Prostate gland (tissue), 2 donors: Measurements from ENCODE around the gene SLFN13. TPM values are rescaled to one million over a fixed set of nuclear protein-coding genes. Genes with fewer than 3 reads are reported as not detected.
"Not testable (repeated sequence)": the region's sequence is repeated elsewhere in the genome, so short reads cannot be mapped to it uniquely, and the experiment has no call there.

Experiments
- DNase-seq: peaks from one replicate; pipeline ENCODE4 v3.0.0-alpha.2; 2019; ENCODE audit warnings: low spot score
- H3K27ac ChIP-seq, 2 donors: fragments of 200-600 bp; sonication (generic); 2 replicates each; pipeline ENCODE4 v1.5.1; 2017 to 2019
- H3K27me3 ChIP-seq: fragments of 200-600 bp; sonication (generic); replicated peaks from 2 replicates; pipeline ENCODE4 v1.5.1; 2019; ENCODE audit not compliant: insufficient read depth
- H3K36me3 ChIP-seq, 2 donors: fragments of 200-600 bp; sonication (generic); 1 replicate in 1 of 2; 2 replicates in 1 of 2; pipeline versions ENCODE4 v1.5.1 to v1.8.1; 2017 to 2019
- H3K4me1 ChIP-seq: fragments of 200-600 bp; sonication (generic); replicated peaks from 2 replicates; pipeline ENCODE4 v1.5.1; 2019
- H3K4me3 ChIP-seq, 2 donors: fragments of 200-600 bp; sonication (generic); 2 replicates each; pipeline ENCODE4 v1.5.1; 2017 to 2019
- H3K9me3 ChIP-seq: fragments of 200-600 bp; sonication (generic); 2 replicates; pipeline ENCODE4 v1.5.1; 2017
- POLR2A ChIP-seq: fragments of 450-650 bp; IDR thresholded peaks from one replicate; pipeline ENCODE4 v1.6.1; 2016; ENCODE audit warnings: antibody characterized with exemption, mild to moderate bottlenecking
- POLR2AphosphoS5 ChIP-seq: sonication (generic); formaldehyde crosslinking; IDR thresholded peaks from one replicate; pipeline ENCODE4 v1.6.1; 2017; ENCODE audit warnings: antibody characterized with exemption
- WGBS: methylation state at CpG from one replicate; pipeline ENCODE4 v1.1.5; 2018; 5-methylcytosine and 5-hydroxymethylcytosine counted together
- intact Hi-C: fragments of 100-400 bp; cut with DNase I; formaldehyde crosslinking; loops from one replicate; pipeline ENCODE4 v1.14.2; 2022
- total RNA-seq, 2 donors: library from RNA; depleted of rRNA; stranded (reverse); fragments of >200 nt; gene quantifications; one replicate each; pipeline ENCODE4 v1.1.0, GENCODE V29; 2016
- TF ChIP-seq, protein P1 (sequence below), 4 experiments: fragments of 200-600 bp in 2 of 4; fragments of 450-650 bp in 2 of 4; sonication (generic) in 2 of 4; IDR thresholded peaks; 1 replicate in 3 of 4; 2 replicates in 1 of 4; pipeline ENCODE4 v1.5.1; 2016 to 2019; ENCODE audit warnings: antibody characterized with exemption in 4 of 4, mild to moderate bottlenecking in 2 of 4, moderate library complexity in 2 of 4

SLFN13 gene
- total RNA-seq, 2 donors from 2014 or later: 4.1 to 10.5 TPM

GRCh38 chr17:35423761-35424160 is 24.8 kb downstream of the SLFN13 start:
- Histone ChIP-seq H3K27ac (no peak overlapping the region), H3K4me1 (no peaks in the 10 kb centered on the region), H3K27me3 (no peaks in the 10 kb centered on the region), H3K4me3 (no peak overlapping the region), H3K9me3 (no peaks in the 10 kb centered on the region), H3K36me3 (no peaks in the 10 kb centered on the region)
- 88% methylated on average over 4 of the region's 4 CpGs for WGBS
- DNase-seq: no peak
- intact Hi-C loops: no loop called here
- TF ChIP-seq, protein P1, sequence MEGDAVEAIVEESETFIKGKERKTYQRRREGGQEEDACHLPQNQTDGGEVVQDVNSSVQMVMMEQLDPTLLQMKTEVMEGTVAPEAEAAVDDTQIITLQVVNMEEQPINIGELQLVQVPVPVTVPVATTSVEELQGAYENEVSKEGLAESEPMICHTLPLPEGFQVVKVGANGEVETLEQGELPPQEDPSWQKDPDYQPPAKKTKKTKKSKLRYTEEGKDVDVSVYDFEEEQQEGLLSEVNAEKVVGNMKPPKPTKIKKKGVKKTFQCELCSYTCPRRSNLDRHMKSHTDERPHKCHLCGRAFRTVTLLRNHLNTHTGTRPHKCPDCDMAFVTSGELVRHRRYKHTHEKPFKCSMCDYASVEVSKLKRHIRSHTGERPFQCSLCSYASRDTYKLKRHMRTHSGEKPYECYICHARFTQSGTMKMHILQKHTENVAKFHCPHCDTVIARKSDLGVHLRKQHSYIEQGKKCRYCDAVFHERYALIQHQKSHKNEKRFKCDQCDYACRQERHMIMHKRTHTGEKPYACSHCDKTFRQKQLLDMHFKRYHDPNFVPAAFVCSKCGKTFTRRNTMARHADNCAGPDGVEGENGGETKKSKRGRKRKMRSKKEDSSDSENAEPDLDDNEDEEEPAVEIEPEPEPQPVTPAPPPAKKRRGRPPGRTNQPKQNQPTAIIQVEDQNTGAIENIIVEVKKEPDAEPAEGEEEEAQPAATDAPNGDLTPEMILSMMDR (IDR thresholded peaks at IDR 0.05): no peak
- no peak for TF ChIP-seq POLR2AphosphoS5
- TF ChIP-seq POLR2A: no peak

DNA sequence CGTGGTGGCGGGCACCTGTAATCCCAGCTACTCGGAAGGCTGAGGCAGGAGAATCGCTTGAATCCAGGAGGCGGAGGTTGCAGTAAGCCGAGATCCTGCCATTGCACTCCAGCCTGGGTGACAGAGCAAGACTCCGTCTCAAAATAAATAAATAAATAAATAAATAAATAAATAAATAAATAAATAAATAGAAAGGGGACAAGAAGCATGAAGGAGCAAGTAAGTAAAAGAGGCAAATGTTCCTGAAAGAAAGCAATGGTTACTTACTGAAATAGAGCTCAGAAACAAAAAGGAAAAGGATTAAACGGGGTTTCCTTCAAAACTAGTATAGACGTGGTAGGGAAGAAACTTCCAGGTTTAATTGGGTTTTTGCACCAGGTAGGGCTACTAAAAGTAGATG is 27.5 kb downstream of the SLFN13 start:
- H3K9me3 ChIP-seq, H3K4me1 ChIP-seq, DNase-seq, H3K4me3 ChIP-seq, H3K27ac ChIP-seq, H3K27me3 ChIP-seq, intact Hi-C loops, H3K36me3 ChIP-seq: not testable (repeated sequence)
- WGBS: 95% methylated on average over 9 of the region's 9 CpGs

GRCh38 chr17:35416659-35417058 is 31.9 kb downstream of the SLFN13 start:
- TF ChIP-seq POLR2AphosphoS5: no peak
- TF ChIP-seq, protein P1 (IDR thresholded peaks at IDR 0.05): no peak
- no peak for TF ChIP-seq POLR2A
- Histone ChIP-seq H3K27me3 (no peaks in the 10 kb centered on the region), H3K36me3 (no peaks in the 10 kb centered on the region), H3K4me3 (no peak overlapping the region), H3K9me3 (no peaks in the 10 kb centered on the region), H3K27ac (no peak overlapping the region), H3K4me1 (no peaks in the 10 kb centered on the region)
- intact Hi-C loops: no loop called here
- 94% methylated on average over 2 of the region's 2 CpGs for WGBS
- no peak for DNase-seq

DNA sequence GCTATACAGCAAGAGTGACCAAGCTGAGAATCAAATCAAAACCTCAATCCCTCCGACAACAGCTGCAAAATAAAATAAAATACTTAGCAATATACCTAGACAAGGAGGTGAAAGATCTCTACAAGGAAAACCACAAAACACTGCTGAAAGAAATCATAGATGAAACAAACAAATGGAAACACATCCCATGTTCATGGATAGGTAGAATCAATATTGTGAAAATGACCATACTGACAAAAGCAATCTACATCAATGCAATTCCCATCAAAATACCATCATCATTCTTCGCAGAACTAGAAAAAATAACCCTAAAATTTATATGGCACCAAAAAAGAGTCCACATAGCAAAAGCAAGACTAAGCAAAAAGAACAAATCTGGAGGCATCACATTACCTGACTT is 33.9 kb downstream of the SLFN13 start:
- H3K4me1 ChIP-seq, DNase-seq, H3K4me3 ChIP-seq, H3K27me3 ChIP-seq, intact Hi-C loops, H3K27ac ChIP-seq, H3K9me3 ChIP-seq, H3K36me3 ChIP-seq: not testable (repeated sequence)
- 98% methylated on average over 2 of the region's 2 CpGs for WGBS

- no peaks in the 10 kb centered on the region for H3K4me1 ChIP-seq
- no peaks in the 10 kb centered on the region for H3K9me3 ChIP-seq
- DNase-seq: no peak
- no peaks in the 10 kb centered on the region for H3K36me3 ChIP-seq
- H3K4me3 ChIP-seq: no peak overlapping the region
- intact Hi-C loops: no loop called here
- H3K27me3 ChIP-seq: no peaks in the 10 kb centered on the region
- TF ChIP-seq POLR2A (no peak), POLR2AphosphoS5 (no peak)
- TF ChIP-seq, protein P1 (IDR thresholded peaks at IDR 0.05): no peak
- WGBS: 94% methylated on average over 1 of the region's 1 CpG
- H3K27ac ChIP-seq: no peak overlapping the region
Measured at GRCh38 chr17:35414247-35414646, 34.3 kb downstream of the SLFN13 start.

GRCh38 chr17:35407531-35407930 is 41.0 kb downstream of the SLFN13 start:
- H3K9me3 ChIP-seq: no peaks in the 10 kb centered on the region
- WGBS: 89% methylated on average over 26 of the region's 26 CpGs
- TF ChIP-seq, protein P1 (IDR thresholded peaks at IDR 0.05): no peak
- TF ChIP-seq POLR2A: no peak
- TF ChIP-seq POLR2AphosphoS5: no peak
- H3K4me1 ChIP-seq: no peaks in the 10 kb centered on the region
- no peak for DNase-seq
- H3K27ac ChIP-seq: no peak overlapping the region
- H3K36me3 ChIP-seq: no peaks in the 10 kb centered on the region
- no peaks in the 10 kb centered on the region for H3K27me3 ChIP-seq
- no peak overlapping the region for H3K4me3 ChIP-seq
- intact Hi-C loops: no loop called here
